Colonic mucosa (tissue), 4 donors: ENCODE data around the gene THSD4. TPM values are rescaled to one million over a fixed set of nuclear protein-coding genes. Genes with fewer than 3 reads are reported as not detected.
"Not testable (repeated sequence)": the region's sequence is repeated elsewhere in the genome, so short reads cannot be mapped to it uniquely, and the experiment has no call there.

Source experiments
- DNase-seq: peaks from one replicate; pipeline ENCODE4 v3.0.0-alpha.2; 2020
- H3K27ac ChIP-seq: fragments of 200-600 bp; one replicate; pipeline ENCODE4 v1.8.0; 2021
- H3K27me3 ChIP-seq: fragments of 200-600 bp; one replicate; pipeline ENCODE4 v1.8.0; 2021
- H3K36me3 ChIP-seq: fragments of 200-600 bp; one replicate; pipeline ENCODE4 v1.8.0; 2021
- H3K4me1 ChIP-seq: fragments of 200-600 bp; one replicate; pipeline ENCODE4 v1.8.0; 2021; ENCODE audit warnings: mild to moderate bottlenecking
- H3K4me3 ChIP-seq: fragments of 200-600 bp; one replicate; pipeline ENCODE4 v1.8.0; 2021
- H3K9ac ChIP-seq, 2 donors: one replicate each; pipeline ENCODE4 v1.7.0; 2013; ENCODE audit warnings: control low read depth in 2 of 2, low read depth in 2 of 2, low read length in 2 of 2
- H3K9me3 ChIP-seq: fragments of 200-600 bp; one replicate; pipeline ENCODE4 v1.8.0; 2021
- intact Hi-C: fragments of 100-400 bp; cut with DNase I; formaldehyde crosslinking; loops from one replicate; pipeline ENCODE4 v1.14.1; 2022
- total RNA-seq, 2 donors: library from RNA; stranded (reverse); fragmentation: NEBNext Ultra II Directional in 1 of 2; extraction: Animal tissue kit (Norgen Biotek cat#: 25700) in 1 of 2; gene quantifications; one replicate each; pipeline ENCODE4 v1.2.1, GENCODE V29; 2021
- TF ChIP-seq, protein P1 (sequence below): fragments of 200-600 bp; IDR thresholded peaks from one replicate; pipeline ENCODE4 v1.8.0; 2022; ENCODE audit warnings: antibody characterized with exemption, mild to moderate bottlenecking
- donor health status: healthy.
- donor health status: DM: no; HTN: no; CAD: no.
- donor health status: DM: no; HTN: no; CAD: no.

The THSD4 gene
- total RNA-seq, 2 donors from 2014 or later: 18.8 to 23.5 TPM

DNA sequence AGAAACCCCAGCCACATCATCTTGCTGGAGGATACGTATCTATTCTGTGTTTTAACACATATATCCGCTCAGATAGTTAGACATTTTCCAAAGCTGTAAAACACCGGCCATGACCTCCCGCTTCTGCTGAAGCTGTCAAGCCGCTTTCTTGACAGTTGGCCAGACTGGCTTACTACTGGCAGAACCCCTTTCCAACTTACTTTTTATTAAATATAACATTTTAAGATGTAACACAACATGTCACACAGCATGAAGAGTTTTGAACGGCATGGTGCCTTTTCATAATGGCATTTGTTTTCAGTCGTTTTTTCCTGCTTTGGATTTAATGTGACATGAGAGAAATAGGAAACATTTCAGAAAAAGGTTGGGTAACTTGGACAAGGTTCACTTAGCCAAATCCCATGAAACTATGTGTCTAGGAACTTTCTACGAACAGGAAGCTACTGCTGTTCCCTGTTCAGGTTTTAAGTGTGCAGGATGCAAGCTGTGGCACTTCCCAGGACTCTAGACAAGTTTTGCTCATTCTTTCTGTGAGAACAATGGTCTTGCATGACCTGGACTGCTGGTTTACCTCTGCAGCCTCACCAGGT lies 281.4 kb downstream of the THSD4 start:
- no peaks in the 10 kb centered on the region for H3K27me3 ChIP-seq
- H3K9ac ChIP-seq: no peak overlapping the region
- no peak overlapping the region for H3K27ac ChIP-seq
- peaks cover 4% of the 10 kb centered on the region for H3K4me1 ChIP-seq
- intact Hi-C loops: no loop called here
- H3K9me3 ChIP-seq: no peaks in the 10 kb centered on the region
- TF ChIP-seq, protein P1, sequence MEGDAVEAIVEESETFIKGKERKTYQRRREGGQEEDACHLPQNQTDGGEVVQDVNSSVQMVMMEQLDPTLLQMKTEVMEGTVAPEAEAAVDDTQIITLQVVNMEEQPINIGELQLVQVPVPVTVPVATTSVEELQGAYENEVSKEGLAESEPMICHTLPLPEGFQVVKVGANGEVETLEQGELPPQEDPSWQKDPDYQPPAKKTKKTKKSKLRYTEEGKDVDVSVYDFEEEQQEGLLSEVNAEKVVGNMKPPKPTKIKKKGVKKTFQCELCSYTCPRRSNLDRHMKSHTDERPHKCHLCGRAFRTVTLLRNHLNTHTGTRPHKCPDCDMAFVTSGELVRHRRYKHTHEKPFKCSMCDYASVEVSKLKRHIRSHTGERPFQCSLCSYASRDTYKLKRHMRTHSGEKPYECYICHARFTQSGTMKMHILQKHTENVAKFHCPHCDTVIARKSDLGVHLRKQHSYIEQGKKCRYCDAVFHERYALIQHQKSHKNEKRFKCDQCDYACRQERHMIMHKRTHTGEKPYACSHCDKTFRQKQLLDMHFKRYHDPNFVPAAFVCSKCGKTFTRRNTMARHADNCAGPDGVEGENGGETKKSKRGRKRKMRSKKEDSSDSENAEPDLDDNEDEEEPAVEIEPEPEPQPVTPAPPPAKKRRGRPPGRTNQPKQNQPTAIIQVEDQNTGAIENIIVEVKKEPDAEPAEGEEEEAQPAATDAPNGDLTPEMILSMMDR: no peak
- no peak for DNase-seq
- H3K4me3 ChIP-seq: no peak overlapping the region
- no peaks in the 10 kb centered on the region for H3K36me3 ChIP-seq

DNA sequence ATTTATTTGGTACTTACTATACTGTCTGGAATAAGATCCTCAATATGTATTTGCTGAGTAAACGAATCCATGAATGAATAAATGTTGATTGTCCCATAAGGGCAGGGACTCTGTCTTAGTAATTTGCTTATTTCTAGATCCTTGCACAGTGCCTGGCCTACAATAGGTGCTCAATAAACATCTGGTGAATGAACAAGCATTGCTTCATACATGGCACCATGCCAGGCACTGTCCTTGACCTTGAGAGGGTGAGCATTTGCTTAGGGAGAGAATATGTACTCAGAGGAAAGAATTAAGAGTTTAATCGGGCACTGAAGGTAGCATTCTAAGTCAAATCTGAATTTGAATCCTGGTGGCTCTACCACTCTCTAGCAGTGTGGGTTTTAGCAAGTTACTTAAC lies 282.1 kb downstream of the THSD4 start:
- Histone ChIP-seq H3K27me3 (no peaks in the 10 kb centered on the region), H3K36me3 (no peaks in the 10 kb centered on the region), H3K9ac (no peak overlapping the region), H3K4me1 (no peaks in the 10 kb centered on the region), H3K9me3 (no peaks in the 10 kb centered on the region), H3K4me3 (no peak overlapping the region), H3K27ac (no peak overlapping the region)
- intact Hi-C loops: no loop called here
- DNase-seq: peak; percentile 40
- TF ChIP-seq, protein P1: no peak

DNA sequence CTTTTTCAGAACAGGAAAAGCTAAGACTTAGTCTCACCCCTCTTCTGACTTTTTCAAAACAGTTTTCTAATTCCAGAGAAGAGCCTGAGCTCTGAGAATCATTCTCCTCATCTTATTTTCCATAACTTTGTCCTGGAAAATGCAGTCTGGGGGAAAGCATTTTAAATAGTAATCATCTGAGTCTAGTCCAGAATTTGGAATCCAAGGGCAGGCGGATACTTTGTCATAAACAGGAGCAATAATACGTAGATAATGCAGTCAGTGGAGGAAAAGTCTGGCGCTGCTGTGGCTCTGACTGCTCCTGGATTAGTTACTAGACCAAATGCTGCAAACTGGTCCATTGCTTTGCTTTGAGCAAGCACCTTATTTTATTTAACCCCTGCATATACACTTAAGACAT lies 285.0 kb downstream of the THSD4 start:
- Histone ChIP-seq H3K36me3 (no peaks in the 10 kb centered on the region), H3K9ac (no peak overlapping the region), H3K27ac (no peak overlapping the region), H3K4me1 (no peaks in the 10 kb centered on the region), H3K27me3 (no peaks in the 10 kb centered on the region), H3K9me3 (no peaks in the 10 kb centered on the region), H3K4me3 (no peak overlapping the region)
- DNase-seq: no peak
- intact Hi-C loops: no loop called here
- TF ChIP-seq, protein P1: no peak

DNA sequence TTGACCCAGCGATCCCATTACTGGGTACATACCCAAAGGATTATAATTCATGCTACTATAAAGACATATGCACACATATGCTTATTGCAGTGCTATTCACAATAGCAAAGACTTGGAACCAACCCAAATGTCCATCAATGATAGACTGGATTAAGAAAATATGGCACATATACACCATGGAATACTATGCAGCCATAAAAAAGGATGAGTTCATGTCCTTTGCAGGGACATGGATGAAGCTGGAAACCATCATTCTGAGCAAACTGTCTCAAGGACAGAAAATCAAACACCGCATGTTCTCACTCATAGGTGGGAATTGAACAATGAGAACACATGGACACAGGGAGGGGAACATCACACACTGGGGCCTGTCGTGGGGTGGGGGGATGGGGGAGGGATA lies 286.5 kb downstream of the THSD4 start:
- H3K4me3 ChIP-seq, intact Hi-C loops, H3K9me3 ChIP-seq, H3K27ac ChIP-seq, H3K4me1 ChIP-seq, DNase-seq, H3K36me3 ChIP-seq, H3K27me3 ChIP-seq, H3K9ac ChIP-seq: not testable (repeated sequence)

DNA sequence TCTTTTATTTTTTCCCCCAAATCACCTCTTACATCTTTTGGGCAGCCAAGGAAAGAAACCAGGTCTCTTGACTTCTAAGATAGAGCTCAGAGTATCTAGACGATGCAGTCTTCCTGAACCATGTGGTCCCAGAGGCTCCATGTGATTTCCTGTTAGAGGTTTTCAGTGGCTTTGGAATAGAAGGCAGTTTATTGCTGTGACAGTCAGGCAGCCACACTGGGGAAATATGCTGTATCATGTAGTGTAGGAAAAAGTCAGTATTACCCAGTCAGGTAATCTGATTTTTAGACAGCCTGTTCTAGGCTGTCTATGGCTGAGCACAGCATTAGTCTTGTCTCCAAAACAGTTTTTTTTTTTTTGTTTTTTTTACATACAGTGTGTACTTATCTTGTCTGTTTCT lies 294.3 kb downstream of the THSD4 start:
- TF ChIP-seq, protein P1: no peak
- intact Hi-C loops: no loop called here
- no peaks in the 10 kb centered on the region for H3K9me3 ChIP-seq
- no peak overlapping the region for H3K4me3 ChIP-seq
- H3K27ac ChIP-seq: peak overlapping the region; percentile 88
- H3K27me3 ChIP-seq: no peaks in the 10 kb centered on the region
- no peaks in the 10 kb centered on the region for H3K36me3 ChIP-seq
- no peak for DNase-seq
- no peak overlapping the region for H3K9ac ChIP-seq
- peaks cover 14% of the 10 kb centered on the region for H3K4me1 ChIP-seq

DNA sequence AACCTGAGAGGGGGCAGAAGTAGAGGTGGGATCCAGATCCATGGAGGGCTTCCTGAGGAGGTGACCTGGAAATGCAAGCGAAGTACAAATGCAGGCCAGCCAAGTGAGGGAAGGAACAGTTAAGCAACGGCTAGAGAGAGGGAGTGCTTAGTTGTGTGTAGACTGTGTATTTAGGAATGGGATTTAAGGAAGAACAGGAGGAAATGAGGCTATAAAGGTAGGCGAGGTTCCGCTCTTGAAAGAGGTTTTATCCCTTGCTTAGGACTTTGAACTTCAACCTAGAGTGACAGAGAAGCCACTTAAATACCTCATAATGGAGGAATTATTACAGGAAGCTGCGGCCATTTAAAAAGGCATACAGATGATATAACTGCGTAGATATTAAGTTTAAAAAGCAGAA lies 295.1 kb downstream of the THSD4 start:
- H3K4me1 ChIP-seq: peaks cover 14% of the 10 kb centered on the region

More for the DNA sequence above, 295.1 kb downstream of the THSD4 start:
- H3K4me3 ChIP-seq: no peak overlapping the region
- H3K27ac ChIP-seq: peak overlapping the region; percentile 88
- TF ChIP-seq, protein P1: no peak
- intact Hi-C loops: no loop called here
- no peak overlapping the region for H3K9ac ChIP-seq
- H3K36me3 ChIP-seq: no peaks in the 10 kb centered on the region
- H3K27me3 ChIP-seq: no peaks in the 10 kb centered on the region
- peak; percentile 69 for DNase-seq
- H3K9me3 ChIP-seq: no peaks in the 10 kb centered on the region
